NB4 (cell line): Measurements from ENCODE around the gene ABHD14A.

Experiments used
- CTCF ChIP-seq: IDR thresholded peaks from one replicate; pipeline ENCODE4 v1.5.1; 2012; ENCODE audit warnings: low read depth, low read length
- MAX ChIP-seq: IDR thresholded peaks from 2 replicates; pipeline ENCODE4 v1.6.1; 2011; ENCODE audit warnings: low read depth, low read length
- MYC ChIP-seq: IDR thresholded peaks from 2 replicates; pipeline ENCODE4 v1.6.1; 2011; ENCODE audit warnings: low read depth, low read length
- POLR2A ChIP-seq: IDR thresholded peaks from 2 replicates; pipeline ENCODE4 v1.6.1; 2011; ENCODE audit warnings: mild to moderate bottlenecking; ENCODE audit not compliant: insufficient read length; ENCODE audit errors: extremely low read depth

GRCh38 chr3:52029053-52029452 lies 54.2 kb downstream of the ABHD14A start:
- TF ChIP-seq CTCF (no peak), MYC (no peak), POLR2A (no peak), MAX (no peak)
